DMS114 treated with DMSO at 0.1 percent for 48 hours (cell line): Measurements from ENCODE around the gene RDH13.
"Not testable (repeated sequence)": the region's sequence is repeated elsewhere in the genome, so short reads cannot be mapped to it uniquely, and the experiment has no call there.

Experiments used
- DNase-seq: peaks from one replicate; lab custom pipeline; 2025; ENCODE audit not compliant: unreplicated experiment; lab: John Stamatoyannopoulos, UW

RDH13 gene

GRCh38 chr19:55044771-55045716, 17.9 kb downstream of the RDH13 start:
- no peak for DNase-seq

DNA sequence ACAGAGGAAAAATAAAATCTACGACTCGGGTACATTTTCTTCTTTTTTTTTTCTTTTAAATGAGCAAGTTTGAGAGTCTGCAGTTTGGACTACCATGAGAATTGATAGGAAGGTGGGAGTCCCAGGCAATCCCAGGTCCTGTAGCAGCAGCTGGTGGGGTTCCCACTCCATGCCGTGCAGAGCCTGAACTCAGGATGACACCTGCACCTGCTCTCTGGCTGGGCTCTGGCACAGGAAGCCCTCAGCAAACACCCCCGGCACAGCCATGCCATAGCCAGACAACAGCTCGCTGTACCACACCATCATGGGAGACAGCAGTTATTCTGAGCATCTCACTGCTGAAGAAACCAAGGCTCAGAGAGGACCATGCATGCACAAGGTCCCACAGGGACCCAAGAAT, 18.7 kb downstream of the RDH13 start:
- no peak for DNase-seq

- DNase-seq: no peak
Observed at GRCh38 chr19:55042688-55043087, 20.3 kb downstream of the RDH13 start.

- no peak for DNase-seq
Observed at GRCh38 chr19:55042344-55042678, 20.6 kb downstream of the RDH13 start.

GRCh38 chr19:55041627-55042343, 21.2 kb downstream of the RDH13 start:
- no peak for DNase-seq

GRCh38 chr19:55041244-55041626, 21.7 kb downstream of the RDH13 start:
- DNase-seq: no peak

DNA sequence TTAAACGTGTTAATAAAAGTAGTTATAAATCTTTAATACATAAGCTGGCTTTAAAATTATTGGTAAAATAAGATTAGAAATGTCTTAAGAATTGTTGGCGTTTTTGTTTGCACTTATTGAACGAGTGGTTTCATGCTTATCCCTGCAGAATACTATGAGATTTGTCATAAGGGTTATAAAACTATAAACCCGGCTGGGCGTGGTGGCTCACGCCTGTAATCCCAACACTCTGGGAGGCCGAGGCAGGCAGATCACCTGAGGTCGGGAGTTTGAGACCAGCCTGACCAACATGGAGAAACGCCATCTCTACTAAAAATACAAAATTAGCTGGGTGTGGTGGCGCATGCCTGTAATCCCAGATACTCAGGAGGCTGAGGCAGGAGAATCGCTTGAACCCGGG, 22.3 kb downstream of the RDH13 start:
- not testable (repeated sequence) for DNase-seq

- DNase-seq: not testable (repeated sequence)
Observed at GRCh38 chr19:55037603-55038002, 25.3 kb downstream of the RDH13 start.

DNA sequence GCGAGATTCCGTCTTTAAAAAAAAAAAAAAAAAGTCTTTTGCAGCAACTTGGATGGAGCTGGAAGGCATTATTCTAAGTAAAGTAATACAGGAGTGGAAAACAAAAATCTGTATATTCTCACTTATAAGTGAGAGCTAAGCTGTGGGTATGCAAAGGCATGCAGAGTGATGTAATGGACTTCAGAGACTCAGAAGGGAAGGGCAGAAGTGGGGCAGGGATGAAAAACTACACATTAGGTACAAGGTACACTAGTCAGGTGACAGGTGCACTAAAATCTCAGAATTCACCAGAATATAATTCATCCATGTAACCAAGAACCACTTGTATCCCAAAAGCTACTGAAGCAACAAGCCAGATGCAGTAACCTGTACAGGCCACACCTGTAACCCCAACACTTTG, 26.9 kb downstream of the RDH13 start:
- DNase-seq: no peak

DNA sequence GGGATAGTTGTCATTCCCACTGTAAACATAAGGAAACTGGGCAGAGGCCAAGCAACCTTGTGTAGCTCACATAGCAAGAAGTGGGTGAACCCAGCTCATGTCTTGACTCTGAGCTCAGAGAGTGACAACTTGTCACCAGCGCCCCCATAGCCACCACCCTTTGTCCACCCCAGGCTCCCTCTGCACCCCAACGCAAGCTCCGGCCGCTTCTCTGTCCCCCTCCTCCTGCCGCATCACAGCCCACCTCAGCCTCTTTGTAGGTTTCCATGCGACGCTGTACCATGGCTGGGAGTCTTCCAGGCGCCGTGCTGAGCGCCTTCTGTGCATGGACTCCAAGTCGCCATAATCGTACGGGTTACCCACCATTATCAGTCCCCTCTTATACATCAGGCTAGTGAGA, 28.2 kb downstream of the RDH13 start:
- no peak for DNase-seq

DNA sequence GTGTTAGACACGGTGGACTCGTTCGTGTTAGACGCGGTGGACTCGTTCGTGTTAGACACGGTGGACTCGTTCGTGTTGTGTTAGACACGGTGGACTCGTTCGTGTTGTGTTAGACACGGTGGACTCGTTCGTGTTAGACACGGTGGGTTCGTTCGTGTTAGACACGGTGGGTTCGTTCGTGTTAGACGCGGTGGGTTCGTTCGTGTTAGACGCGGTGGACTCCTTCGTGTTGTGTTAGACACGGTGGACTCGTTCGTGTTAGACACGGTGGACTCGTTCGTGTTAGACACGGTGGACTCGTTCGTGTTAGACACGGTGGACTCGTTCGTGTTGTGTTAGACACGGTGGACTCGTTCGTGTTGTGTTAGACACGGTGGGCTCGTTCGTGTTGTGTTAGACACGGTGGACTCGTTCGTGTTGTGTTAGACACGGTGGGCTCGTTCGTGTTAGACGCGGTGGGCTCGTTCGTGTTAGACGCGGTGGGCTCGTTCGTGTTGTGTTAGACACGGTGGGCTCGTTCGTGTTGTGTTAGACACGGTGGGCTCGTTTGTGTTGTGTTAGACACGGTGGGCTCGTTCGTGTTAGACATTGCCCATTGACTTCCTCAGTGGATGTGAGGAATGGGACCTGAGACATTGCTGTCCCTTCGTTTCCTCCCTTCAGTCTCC, 29.8 kb downstream of the RDH13 start:
- not testable (repeated sequence) for DNase-seq

DNA sequence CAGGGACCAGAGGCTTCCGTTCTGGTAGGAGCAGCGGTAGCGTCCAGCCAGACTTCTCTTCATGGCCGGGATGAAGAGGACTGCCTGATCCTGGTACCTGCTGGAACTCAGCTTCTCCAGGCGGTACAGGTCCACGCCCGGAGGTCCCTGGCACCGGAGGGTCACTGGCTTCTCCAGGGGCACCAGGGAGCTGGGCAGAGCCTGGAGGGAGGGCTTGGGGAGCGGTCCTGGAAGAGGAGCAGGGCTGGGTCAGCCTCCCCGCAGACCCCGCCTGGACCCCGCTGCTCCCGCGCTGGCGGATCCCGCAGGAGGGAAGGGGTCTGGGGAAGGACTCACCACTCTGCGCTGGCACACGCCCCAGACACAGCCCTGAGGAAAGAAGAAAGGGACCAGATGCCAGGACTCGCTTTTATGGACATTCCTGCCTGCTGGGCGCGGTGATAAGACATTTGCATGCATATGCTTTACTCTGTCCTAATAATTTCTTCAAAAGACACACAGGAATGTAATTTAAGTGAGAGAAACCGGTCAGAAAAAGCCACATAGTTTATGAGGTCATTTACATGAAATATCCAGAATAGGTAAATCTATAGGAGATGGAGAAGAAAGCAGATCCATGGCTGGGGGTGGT, 30.7 kb downstream of the RDH13 start:
- DNase-seq: no peak

GRCh38 chr19:55031178-55031577, 31.8 kb downstream of the RDH13 start:
- no peak for DNase-seq

DNA sequence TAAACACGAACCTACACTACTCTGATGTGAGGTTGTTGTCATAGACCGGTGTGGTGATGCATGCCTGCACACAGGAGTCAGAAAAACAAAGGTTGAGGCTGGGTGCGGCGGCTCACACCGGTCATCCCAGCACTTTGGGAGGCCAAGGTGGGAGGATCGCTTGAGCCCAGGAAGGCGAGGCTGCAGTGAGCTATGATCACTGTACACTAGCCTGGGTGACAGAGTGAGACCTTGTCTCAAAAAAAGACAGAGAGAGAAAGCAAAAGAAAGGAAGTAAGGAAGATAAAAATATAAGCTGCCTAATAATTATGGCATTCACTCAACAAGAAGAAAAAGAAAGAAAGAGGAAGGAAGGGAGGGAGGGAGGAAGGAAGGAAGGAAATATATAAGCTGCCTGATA, 34.2 kb downstream of the RDH13 start:
- no peak for DNase-seq

DNA sequence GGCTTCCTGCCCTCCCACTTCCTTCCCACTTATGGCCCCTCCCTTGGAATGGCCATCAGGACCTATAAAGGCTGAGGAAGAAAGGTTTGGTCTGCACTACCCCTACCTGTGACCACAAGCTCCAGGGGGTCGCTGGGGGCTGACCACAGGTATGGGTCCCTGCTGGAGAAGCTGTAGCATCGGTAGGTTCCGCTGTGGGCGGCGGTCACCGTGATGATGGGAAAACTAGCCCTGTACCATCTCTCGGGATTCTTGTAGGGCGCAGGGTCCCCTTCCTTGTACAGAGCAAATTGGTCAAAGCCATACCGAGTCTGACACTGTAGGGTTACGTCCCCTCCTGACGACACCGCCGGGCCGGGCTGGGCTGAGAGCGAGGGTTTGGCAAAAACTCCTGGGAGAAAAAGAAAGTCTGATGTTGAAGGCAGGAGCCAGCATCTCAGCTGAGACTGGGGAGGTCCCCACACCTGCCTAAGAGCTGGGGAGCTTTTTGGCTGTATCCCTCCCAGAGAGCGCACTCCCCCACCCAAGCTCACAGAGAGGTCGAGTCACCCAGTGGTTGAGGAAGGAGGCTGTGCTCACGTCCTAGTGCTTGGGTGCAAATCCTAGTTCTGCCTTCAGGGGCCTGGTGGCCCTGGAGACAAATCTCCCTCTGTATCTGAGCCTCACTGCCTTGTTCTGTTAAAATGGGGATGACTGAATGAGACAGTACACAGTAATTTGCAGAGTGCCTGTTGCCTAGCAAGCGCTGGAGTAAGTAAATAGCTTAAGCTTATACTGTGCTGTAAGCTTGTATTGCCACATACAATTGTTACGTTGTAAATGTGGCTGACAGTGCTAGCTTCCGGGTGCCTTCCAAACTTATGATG, 35.2 kb downstream of the RDH13 start:
- DNase-seq: peak; percentile 65

DNA sequence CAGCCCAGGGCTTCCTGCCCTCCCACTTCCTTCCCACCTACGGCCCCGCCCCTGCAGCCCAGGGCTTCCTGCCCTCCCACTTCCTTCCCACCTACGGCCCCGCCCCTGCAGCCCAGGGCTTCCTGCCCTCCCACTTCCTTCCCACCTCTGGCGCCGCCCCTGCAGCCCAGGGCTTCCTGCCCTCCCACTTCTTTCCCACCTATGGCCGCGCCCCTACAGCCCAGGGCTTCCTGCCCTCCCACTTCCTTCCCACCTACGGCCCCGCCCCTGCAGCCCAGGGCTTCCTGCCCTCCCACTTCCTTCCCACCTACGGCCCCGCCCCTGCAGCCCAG, 35.8 kb downstream of the RDH13 start:
- not testable (repeated sequence) for DNase-seq

DNA sequence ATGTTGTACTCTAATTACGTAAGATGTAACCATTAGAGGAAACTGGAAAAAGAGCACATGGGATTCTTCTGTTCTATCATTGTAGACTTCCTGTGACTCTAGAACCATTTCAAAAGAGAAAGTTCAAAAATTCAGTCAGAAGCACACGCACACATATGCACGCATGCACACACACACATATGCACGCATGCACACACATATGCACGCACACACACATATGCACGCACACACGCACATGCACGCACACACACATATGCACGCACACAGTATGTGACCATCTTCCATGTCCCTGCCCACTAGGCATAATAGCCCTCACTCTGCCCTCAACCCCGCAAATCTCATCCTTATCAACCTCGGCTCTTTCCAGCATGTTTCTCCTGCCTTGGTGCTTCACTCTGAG, 38.8 kb downstream of the RDH13 start:
- DNase-seq: no peak

GRCh38 chr19:55020351-55020750, 42.6 kb downstream of the RDH13 start:
- not testable (repeated sequence) for DNase-seq

GRCh38 chr19:55018633-55019032, 44.3 kb downstream of the RDH13 start:
- DNase-seq: no peak

DNA sequence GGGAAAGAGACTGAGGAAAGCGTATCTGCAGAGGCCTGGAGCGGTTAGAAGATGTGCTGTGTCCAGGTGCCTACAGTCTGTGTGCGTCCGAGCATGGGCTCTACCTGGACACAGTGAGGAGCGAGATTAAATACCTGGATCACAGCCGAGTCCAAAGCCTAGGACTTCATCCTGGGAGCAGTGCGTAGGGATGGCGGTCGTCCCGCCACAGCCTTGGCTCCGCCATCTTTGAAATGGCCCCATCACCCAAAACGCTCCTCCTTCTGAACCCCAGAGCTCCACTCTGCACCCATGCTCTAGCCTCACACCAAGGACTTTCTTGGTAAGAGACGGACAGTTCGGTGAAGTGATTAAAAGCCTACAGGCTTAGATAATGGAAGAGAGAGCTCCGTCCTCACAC, 44.7 kb downstream of the RDH13 start:
- no peak for DNase-seq

DNA sequence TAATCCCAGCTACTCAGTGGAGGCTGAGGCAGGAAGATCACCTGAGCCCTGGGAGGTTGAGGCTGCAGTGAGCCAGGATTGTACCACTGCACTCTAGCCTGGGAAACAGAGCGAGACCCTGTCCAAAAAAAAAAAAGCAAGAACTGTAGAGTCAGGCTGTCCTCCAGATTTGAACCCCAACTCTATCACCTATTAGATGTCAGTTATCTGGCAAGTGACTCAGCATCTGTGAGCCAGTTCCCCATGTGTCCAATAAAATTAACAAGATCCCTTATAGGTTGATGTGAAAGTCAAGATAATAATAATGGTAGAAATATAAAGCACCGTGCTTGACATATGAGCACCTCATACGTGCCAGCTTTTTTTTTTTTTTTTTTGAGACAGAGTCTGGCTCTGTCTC, 46.9 kb downstream of the RDH13 start:
- no peak for DNase-seq
